ENCODE measurements around the gene SLC5A10. TPM values are rescaled to one million over a fixed set of nuclear protein-coding genes. Genes with fewer than 3 reads are reported as not detected.

Gene SLC5A10
- total RNA-seq, 1 donor from 2014 or later = 0.14 TPM

GRCh38 chr17:18925187-18925586, 26.8 kb upstream of the SLC5A10 start:
- no peak overlapping the region for H3K9ac ChIP-seq (ENCODE audit: low read length)
- peaks cover 7% of the 10 kb centered on the region for H4K20me1 ChIP-seq (ENCODE audit: insufficient read depth, low read length)
- Mint-ChIP-seq H3K27me3 (ENCODE audit: low read depth, unreplicated experiment) (no peaks in the 10 kb centered on the region), H3K36me3 (ENCODE audit: low read depth, unreplicated experiment) (peaks cover 25% of the 10 kb centered on the region), H3K4me1 (ENCODE audit: low read depth, unreplicated experiment) (peaks cover 17% of the 10 kb centered on the region), H3K4me3 (ENCODE audit: unreplicated experiment) (no peak overlapping the region), H3K27ac (ENCODE audit: unreplicated experiment) (no peak overlapping the region), H3K9me3 (ENCODE audit: unreplicated experiment) (no peaks in the 10 kb centered on the region)
- peaks cover 4% of the 10 kb centered on the region for H3K36me3 ChIP-seq (ENCODE audit: insufficient read depth, low read length)
- no peaks in the 10 kb centered on the region for H3K27me3 ChIP-seq (ENCODE audit: insufficient read depth, low read length)
- DNase-seq (ENCODE audit: low read depth) = no peak
- peaks cover 15% of the 10 kb centered on the region for H3K4me1 ChIP-seq (ENCODE audit: insufficient read depth, low read length)
- no peak for FAIRE-seq
- H3K4me3 ChIP-seq (ENCODE audit: insufficient read depth, low read depth, low read length) = no peak overlapping the region
- no peak overlapping the region for H3K4me2 ChIP-seq (ENCODE audit: low read length)
- H3K79me2 ChIP-seq (ENCODE audit: insufficient read depth, low read length) = peaks cover 10% of the 10 kb centered on the region
- no peak overlapping the region for H3K27ac ChIP-seq (ENCODE audit: low read depth, low read length)
- no peaks in the 10 kb centered on the region for H3K9me3 ChIP-seq (ENCODE audit: insufficient read depth, low read depth, low read length)
- H2AFZ ChIP-seq (ENCODE audit: low read depth, low read length) = no peak overlapping the region
- TF ChIP-seq CTCF (IDR thresholded peaks at IDR 0.05; ENCODE audit: insufficient read depth, low read depth, low read length) (no peak), EZH2 (IDR thresholded peaks at IDR 0.05; ENCODE audit: insufficient read depth, low read length) (no peak)

- Mint-ChIP-seq H3K27ac (ENCODE audit: unreplicated experiment) (no peak overlapping the region), H3K4me1 (ENCODE audit: low read depth, unreplicated experiment) (no peaks in the 10 kb centered on the region), H3K4me3 (ENCODE audit: unreplicated experiment) (no peak overlapping the region), H3K27me3 (ENCODE audit: low read depth, unreplicated experiment) (no peaks in the 10 kb centered on the region), H3K9me3 (ENCODE audit: unreplicated experiment) (no peaks in the 10 kb centered on the region), H3K36me3 (ENCODE audit: low read depth, unreplicated experiment) (peaks cover 34% of the 10 kb centered on the region)
- Histone ChIP-seq H3K27me3 (ENCODE audit: insufficient read depth, low read length) (no peaks in the 10 kb centered on the region), H3K79me2 (ENCODE audit: insufficient read depth, low read length) (peaks cover 5% of the 10 kb centered on the region), H2AFZ (ENCODE audit: low read depth, low read length) (no peak overlapping the region), H3K4me1 (ENCODE audit: insufficient read depth, low read length) (no peaks in the 10 kb centered on the region), H3K9me3 (ENCODE audit: insufficient read depth, low read depth, low read length) (no peaks in the 10 kb centered on the region), H4K20me1 (ENCODE audit: insufficient read depth, low read length) (peaks cover 4% of the 10 kb centered on the region), H3K4me3 (ENCODE audit: insufficient read depth, low read depth, low read length) (no peak overlapping the region), H3K27ac (ENCODE audit: low read depth, low read length) (no peak overlapping the region), H3K4me2 (ENCODE audit: low read length) (no peak overlapping the region), H3K9ac (ENCODE audit: low read length) (no peak overlapping the region), H3K36me3 (ENCODE audit: insufficient read depth, low read length) (peaks cover 10% of the 10 kb centered on the region)
- DNase-seq (ENCODE audit: low read depth) (no peak), FAIRE-seq (no peak)
- TF ChIP-seq CTCF (IDR thresholded peaks at IDR 0.05; ENCODE audit: insufficient read depth, low read depth, low read length) (no peak), EZH2 (IDR thresholded peaks at IDR 0.05; ENCODE audit: insufficient read depth, low read length) (no peak)
Measured at GRCh38 chr17:18928628-18929125, 23.3 kb upstream of the SLC5A10 start.

GRCh38 chr17:18932360-18933055, 19.5 kb upstream of the SLC5A10 start:
- no peak for FAIRE-seq
- no peaks in the 10 kb centered on the region for H3K9me3 ChIP-seq (ENCODE audit: insufficient read depth, low read depth, low read length)
- H3K4me2 ChIP-seq (ENCODE audit: low read length) = no peak overlapping the region
- Mint-ChIP-seq H3K9me3 (ENCODE audit: unreplicated experiment) (no peaks in the 10 kb centered on the region), H3K27ac (ENCODE audit: unreplicated experiment) (no peak overlapping the region), H3K4me3 (ENCODE audit: unreplicated experiment) (no peak overlapping the region), H3K27me3 (ENCODE audit: low read depth, unreplicated experiment) (no peaks in the 10 kb centered on the region), H3K4me1 (ENCODE audit: low read depth, unreplicated experiment) (no peaks in the 10 kb centered on the region), H3K36me3 (ENCODE audit: low read depth, unreplicated experiment) (peaks cover 24% of the 10 kb centered on the region)
- no peaks in the 10 kb centered on the region for H4K20me1 ChIP-seq (ENCODE audit: insufficient read depth, low read length)
- no peak overlapping the region for H3K27ac ChIP-seq (ENCODE audit: low read depth, low read length)
- peaks cover 10% of the 10 kb centered on the region for H3K36me3 ChIP-seq (ENCODE audit: insufficient read depth, low read length)
- no peak overlapping the region for H3K4me3 ChIP-seq (ENCODE audit: insufficient read depth, low read depth, low read length)
- no peak overlapping the region for H3K9ac ChIP-seq (ENCODE audit: low read length)
- H3K27me3 ChIP-seq (ENCODE audit: insufficient read depth, low read length) = no peaks in the 10 kb centered on the region
- H2AFZ ChIP-seq (ENCODE audit: low read depth, low read length) = no peak overlapping the region
- DNase-seq (ENCODE audit: low read depth) = no peak
- no peaks in the 10 kb centered on the region for H3K79me2 ChIP-seq (ENCODE audit: insufficient read depth, low read length)
- TF ChIP-seq EZH2 (IDR thresholded peaks at IDR 0.05; ENCODE audit: insufficient read depth, low read length) = no peak
- no peak for TF ChIP-seq CTCF (IDR thresholded peaks at IDR 0.05; ENCODE audit: insufficient read depth, low read depth, low read length)
- H3K4me1 ChIP-seq (ENCODE audit: insufficient read depth, low read length) = no peaks in the 10 kb centered on the region
